Measurements from ENCODE around the gene GULP1. TPM values are rescaled to one million over a fixed set of nuclear protein-coding genes. Genes with fewer than 3 reads are reported as not detected.
"Not testable (repeated sequence)": the region's sequence is repeated elsewhere in the genome, so short reads cannot be mapped to it uniquely, and the experiment has no call there.

GULP1 gene
- total and polyA plus RNA-seq, 2 of the 13 experiments (the other 11 are each of a cell fraction or from before 2014, with no cell fraction given) = 0.15 TPM; not detected in 1

GRCh38 chr2:188284251-188284650 is 7.4 kb upstream of the GULP1 start:
- in situ Hi-C loops (cut with HindIII; ENCODE audit: extremely low pct_ligation_motif_present, low pct_unique_long_range_greater_than_20kb) = not testable (repeated sequence)

GRCh38 chr2:188285049-188285448 is 6.6 kb upstream of the GULP1 start:
- Histone ChIP-seq H3K36me3 (replicated peaks in 1 of 2; ENCODE audit: control insufficient read depth in 1 of 2, insufficient read depth in 2 of 2, low read length in 2 of 2) (no peaks in the 10 kb centered on the region), H3K9me3 (ENCODE audit: low read length) (no peaks in the 10 kb centered on the region), H3K4me2 (ENCODE audit: low read depth, low read length) (no peak overlapping the region), H3K4me1 (ENCODE audit: insufficient read depth, low read length) (no peaks in the 10 kb centered on the region), H3K9ac (ENCODE audit: insufficient read depth, low read depth, low read length) (no peak overlapping the region), H3K4me3 (replicated peaks in 1 of 3; ENCODE audit: insufficient read depth in 1 of 3, low read depth in 2 of 3, low read length in 3 of 3) (no peak overlapping the region), H3K27me3 (ENCODE audit: control insufficient read depth in 1 of 2, insufficient read depth in 2 of 2, low read length in 2 of 2) (no peaks in the 10 kb centered on the region), H3K79me2 (ENCODE audit: insufficient read depth, low read length) (no peaks in the 10 kb centered on the region), H2AFZ (ENCODE audit: low read length) (no peak overlapping the region), H4K20me1 (ENCODE audit: insufficient read depth, low read length) (no peaks in the 10 kb centered on the region), H3K27ac (ENCODE audit: extremely low read length, insufficient read depth, low read length) (no peak overlapping the region)
- ATAC-seq (no peak), DNase-seq (ENCODE audit: low spot score) (no peak), FAIRE-seq (no peak)
- TF ChIP-seq DDIT3 (CRISPR knock-in tag; IDR thresholded peaks at IDR 0.05) (no peak), ZNF446 (CRISPR knock-in tag; IDR thresholded peaks at IDR 0.05) (no peak), SYNCRIP (IDR thresholded peaks at IDR 0.05; ENCODE audit: insufficient read depth, low read depth, low read length) (no peak), ZGPAT (CRISPR knock-in tag; IDR thresholded peaks at IDR 0.05) (no peak), TBP (CRISPR knock-in tag; IDR thresholded peaks at IDR 0.05) (no peak)
- no TSS peak for BruUV-seq (replicated peaks)
- intact Hi-C loops (cut with micrococcal nuclease; ENCODE audit: unreplicated experiment) = no loop called here
- ChIA-PET POLR2A (no interaction called here), CTCF (ENCODE audit: low intra/inter-chr PET ratio, low total read pairs) (no interaction called here)
- in situ Hi-C loops (cut with HindIII; ENCODE audit: extremely low pct_ligation_motif_present, low pct_unique_long_range_greater_than_20kb) = no loop called here
- WGBS (ENCODE audit: low lambda C conversion rate) = 31% methylated on average over 5 of the region's 5 CpGs

More at GRCh38 chr2:188284251-188284650, 7.4 kb upstream of the GULP1 start:
- intact Hi-C loops (cut with micrococcal nuclease; ENCODE audit: unreplicated experiment); ATAC-seq; H3K9ac ChIP-seq (ENCODE audit: insufficient read depth, low read depth, low read length); FAIRE-seq; H3K79me2 ChIP-seq (ENCODE audit: insufficient read depth, low read length); BruUV-seq (replicated peaks); H3K9me3 ChIP-seq (ENCODE audit: low read length); CTCF ChIA-PET (ENCODE audit: low intra/inter-chr PET ratio, low total read pairs); H4K20me1 ChIP-seq (ENCODE audit: insufficient read depth, low read length); H2AFZ ChIP-seq (ENCODE audit: low read length); H3K27ac ChIP-seq (ENCODE audit: extremely low read length, insufficient read depth, low read length); POLR2A ChIA-PET; H3K4me2 ChIP-seq (ENCODE audit: low read depth, low read length); H3K4me1 ChIP-seq (ENCODE audit: insufficient read depth, low read length); H3K4me3 ChIP-seq (replicated peaks in 1 of 3; ENCODE audit: insufficient read depth in 1 of 3, low read depth in 2 of 3, low read length in 3 of 3); DNase-seq (ENCODE audit: low spot score); H3K27me3 ChIP-seq (ENCODE audit: control insufficient read depth in 1 of 2, insufficient read depth in 2 of 2, low read length in 2 of 2); H3K36me3 ChIP-seq (replicated peaks in 1 of 2; ENCODE audit: control insufficient read depth in 1 of 2, insufficient read depth in 2 of 2, low read length in 2 of 2): not testable (repeated sequence)
- WGBS (ENCODE audit: low lambda C conversion rate) = 1% methylated on average over 3 of the region's 3 CpGs

Measured in HepG2 (cell line).